OCI-LY7 (cell line): ENCODE measurements around the gene SLC13A2.
"Not testable (repeated sequence)": the region's sequence is repeated elsewhere in the genome, so short reads cannot be mapped to it uniquely, and the experiment has no call there.

ENCODE experiments used
- CTCF ChIP-seq: fragments of 200-600 bp; sonication (generic); conservative IDR thresholded peaks from 2 replicates; pipeline ENCODE4 v1.5.1; 2014; ENCODE audit warnings: mild to moderate bottlenecking, antibody characterized with exemption, low read length, moderate library complexity, mixed read lengths
- EZH2phosphoT487 ChIP-seq: fragments of 200-600 bp; sonication (generic); IDR thresholded peaks from 2 replicates; pipeline ENCODE4 v1.6.1; 2018; ENCODE audit warnings: low read depth, borderline replicate concordance, mild to moderate bottlenecking, mixed run types, antibody characterized with exemption, low read length, moderate library complexity, mixed read lengths

GRCh38 chr17:28468033-28468735 lies 5.3 kb upstream of the SLC13A2 start:
- not testable (repeated sequence) for TF ChIP-seq CTCF, EZH2phosphoT487
